ENCODE measurements around the gene SNORC.

SNORC gene

GRCh38 chr2:232873292-232873908, 3.3 kb downstream of the SNORC start:
- DNase-seq (ENCODE audit: low read depth) = no peak
- no peak for TF ChIP-seq CTCF (conservative IDR thresholded peaks at IDR 0.05; ENCODE audit: low read length)

GRCh38 chr2:232873909-232874641, 4.0 kb downstream of the SNORC start:
- no peak for DNase-seq (ENCODE audit: low read depth)
- TF ChIP-seq CTCF (conservative IDR thresholded peaks at IDR 0.05; ENCODE audit: low read length) = no peak
- H3K4me3 ChIP-seq (ENCODE audit: low read length) = no peak overlapping the region

More at GRCh38 chr2:232873292-232873908, 3.3 kb downstream of the SNORC start:
- H3K4me3 ChIP-seq (ENCODE audit: low read length) = no peak overlapping the region

GRCh38 chr2:232874677-232875223, 4.7 kb downstream of the SNORC start:
- no peak overlapping the region for H3K4me3 ChIP-seq (ENCODE audit: low read length)
- TF ChIP-seq CTCF (conservative IDR thresholded peaks at IDR 0.05; ENCODE audit: low read length) = no peak
- no peak for DNase-seq (ENCODE audit: low read depth)

GRCh38 chr2:232875256-232876121, 5.4 kb downstream of the SNORC start:
- no peak overlapping the region for H3K4me3 ChIP-seq (ENCODE audit: low read length)
- TF ChIP-seq CTCF (conservative IDR thresholded peaks at IDR 0.05; ENCODE audit: low read length) = peak; percentile 6; the same call in 1 of the 2 replicates
- DNase-seq (ENCODE audit: low read depth) = no peak

- no peak for DNase-seq (ENCODE audit: low read depth)
- peak; percentile 11; the same call in 1 of the 2 replicates for TF ChIP-seq CTCF (conservative IDR thresholded peaks at IDR 0.05; ENCODE audit: low read length)
- H3K4me3 ChIP-seq (ENCODE audit: low read length) = no peak overlapping the region
Measured at GRCh38 chr2:232876161-232876977, 6.3 kb downstream of the SNORC start.

- no peak for DNase-seq (ENCODE audit: low read depth)
- TF ChIP-seq CTCF (conservative IDR thresholded peaks at IDR 0.05; ENCODE audit: low read length) = no peak
- H3K4me3 ChIP-seq (ENCODE audit: low read length) = no peak overlapping the region
Measured at GRCh38 chr2:232876978-232877441, 6.9 kb downstream of the SNORC start.

Data from AG10803 (cell line).